COR-L47 (cell line): ENCODE results near the gene CR2.
"Not testable (repeated sequence)": the region's sequence is repeated elsewhere in the genome, so short reads cannot be mapped to it uniquely, and the experiment has no call there.

Experiments used
- DNase-seq: peaks from one replicate; lab custom pipeline; 2025; lab: John Stamatoyannopoulos, UW

CR2 gene

DNA sequence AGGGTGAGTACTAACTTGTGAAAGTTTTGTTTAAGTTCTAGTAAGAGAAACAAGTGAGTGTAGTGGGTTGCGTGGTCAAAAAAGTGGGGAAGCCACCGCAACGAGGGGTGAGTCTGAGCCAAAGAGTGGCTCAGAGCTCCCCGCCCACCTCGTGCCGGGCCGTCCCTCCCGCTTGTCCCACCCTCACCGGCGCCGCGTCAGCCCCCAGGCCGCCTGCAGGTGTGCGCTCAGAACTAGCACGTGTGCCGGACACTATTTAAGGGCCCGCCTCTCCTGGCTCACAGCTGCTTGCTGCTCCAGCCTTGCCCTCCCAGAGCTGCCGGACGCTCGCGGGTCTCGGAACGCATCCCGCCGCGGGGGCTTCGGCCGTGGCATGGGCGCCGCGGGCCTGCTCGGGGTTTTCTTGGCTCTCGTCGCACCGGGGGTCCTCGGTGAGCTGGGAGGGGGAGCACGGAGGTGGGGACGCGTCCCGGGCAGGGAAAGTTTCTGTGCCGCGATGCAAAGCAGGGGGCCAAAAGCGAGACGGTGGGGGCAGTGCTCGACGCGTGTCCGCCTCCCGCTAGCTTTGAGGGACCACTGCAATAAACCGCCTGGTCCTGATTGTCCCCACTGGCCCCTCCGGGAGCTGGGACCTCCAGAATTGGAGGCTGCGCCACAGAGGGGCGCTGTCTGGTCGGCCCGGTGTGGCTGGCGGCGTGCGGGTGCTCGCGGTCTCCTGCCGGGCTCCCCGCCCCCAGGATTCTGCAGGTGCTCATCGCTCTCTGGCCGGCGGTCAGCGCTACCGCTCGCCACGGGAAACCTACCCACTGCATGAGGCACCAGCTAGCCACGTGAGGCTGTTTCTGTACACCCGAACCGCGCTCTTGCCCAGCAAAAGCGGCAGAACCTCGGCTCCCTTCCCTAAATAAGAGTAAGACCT is at the start of gene CR2:
Gene CR2 (plus strand): TSS at position 283 of the 919 bp plus-strand sequence. CDS start 91 bp downstream, at position 374.
- peak; percentile 74 for DNase-seq

GRCh38 chr1:207404849-207405525 is 49.1 kb upstream of the CR2 start:
- peak; percentile 59 for DNase-seq

DNA sequence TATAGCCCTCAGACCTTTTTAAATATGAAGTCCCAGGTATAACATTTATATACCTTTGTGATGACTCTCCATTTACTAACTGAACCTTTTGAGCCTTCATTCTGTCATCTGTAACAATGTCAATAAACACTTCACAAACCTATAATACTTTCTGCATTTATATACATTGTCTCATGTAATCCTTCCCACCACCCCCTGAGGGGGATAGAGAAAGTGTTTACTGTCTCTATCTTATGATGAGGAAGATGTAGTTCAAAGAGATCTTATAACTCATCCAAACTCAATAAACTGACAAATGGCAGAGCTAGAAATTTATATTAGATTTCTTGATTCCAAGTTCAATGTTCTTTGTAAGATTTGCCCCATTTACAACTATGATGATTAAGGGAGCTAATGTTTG is 48.3 kb upstream of the CR2 start:
- no peak for DNase-seq

- DNase-seq = no peak
Observed at GRCh38 chr1:207407655-207408260, 46.4 kb upstream of the CR2 start.

GRCh38 chr1:207412845-207413244 is 41.3 kb upstream of the CR2 start:
- DNase-seq = no peak

- DNase-seq = no peak
Observed at GRCh38 chr1:207414606-207415108, 39.5 kb upstream of the CR2 start.

DNA sequence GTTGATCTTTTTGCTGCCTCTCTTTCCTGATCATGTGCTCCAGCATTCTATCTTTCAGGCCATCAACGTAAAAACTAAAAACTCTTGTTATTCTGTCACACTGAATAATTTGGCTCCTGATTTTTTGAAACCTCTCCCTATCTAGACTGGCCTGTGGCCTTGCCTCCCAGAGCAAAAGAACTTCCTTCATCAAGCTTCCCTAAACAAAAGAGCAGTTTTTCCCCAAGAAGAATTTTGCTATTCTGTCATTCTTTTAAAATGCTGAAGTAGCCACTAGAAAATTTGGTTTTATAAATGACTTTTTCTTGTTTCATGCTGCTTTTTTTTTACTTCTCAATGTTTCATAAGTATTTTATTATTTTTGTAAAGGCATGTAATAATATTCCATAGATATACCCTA is 37.1 kb upstream of the CR2 start:
- no peak for DNase-seq

DNA sequence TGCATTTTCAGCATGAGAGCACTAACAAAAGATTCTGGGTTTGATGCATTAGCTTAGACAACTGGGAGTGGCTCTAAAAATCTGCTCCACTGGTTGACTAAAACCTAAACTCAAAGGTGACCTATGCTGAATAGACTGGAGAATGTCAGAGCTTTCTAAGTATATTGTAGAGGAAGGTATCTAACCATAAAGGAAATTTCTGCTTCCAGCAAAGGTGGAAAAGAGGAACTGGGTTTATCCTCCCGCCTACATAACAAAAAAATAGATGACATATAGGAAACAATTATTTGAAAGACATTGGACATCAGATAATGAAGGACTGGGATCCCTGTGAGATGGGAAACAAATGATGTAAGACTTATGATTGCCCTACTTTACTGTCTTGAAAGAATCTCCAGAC is 35.8 kb upstream of the CR2 start:
- no peak for DNase-seq

DNA sequence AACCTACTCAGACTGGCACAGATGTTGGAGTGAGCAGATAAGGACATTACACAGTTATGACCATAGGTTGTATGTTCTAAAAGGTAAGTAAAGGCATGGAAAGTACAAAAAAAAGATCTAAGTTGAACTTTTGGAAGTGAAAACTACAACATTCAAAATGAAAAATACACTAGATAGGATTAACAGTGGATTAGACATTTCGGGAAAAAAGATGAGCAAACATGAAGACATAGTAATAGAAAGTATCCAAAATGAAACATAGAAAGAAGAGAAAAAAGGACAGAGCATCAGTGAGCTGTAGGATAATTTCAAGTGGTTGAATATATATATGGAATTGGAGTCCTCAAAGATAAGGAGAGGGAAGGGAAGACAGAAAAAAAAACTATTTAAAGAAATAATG is 34.0 kb upstream of the CR2 start:
- DNase-seq = no peak

- no peak for DNase-seq
Observed at GRCh38 chr1:207421078-207421477, 33.0 kb upstream of the CR2 start.

DNA sequence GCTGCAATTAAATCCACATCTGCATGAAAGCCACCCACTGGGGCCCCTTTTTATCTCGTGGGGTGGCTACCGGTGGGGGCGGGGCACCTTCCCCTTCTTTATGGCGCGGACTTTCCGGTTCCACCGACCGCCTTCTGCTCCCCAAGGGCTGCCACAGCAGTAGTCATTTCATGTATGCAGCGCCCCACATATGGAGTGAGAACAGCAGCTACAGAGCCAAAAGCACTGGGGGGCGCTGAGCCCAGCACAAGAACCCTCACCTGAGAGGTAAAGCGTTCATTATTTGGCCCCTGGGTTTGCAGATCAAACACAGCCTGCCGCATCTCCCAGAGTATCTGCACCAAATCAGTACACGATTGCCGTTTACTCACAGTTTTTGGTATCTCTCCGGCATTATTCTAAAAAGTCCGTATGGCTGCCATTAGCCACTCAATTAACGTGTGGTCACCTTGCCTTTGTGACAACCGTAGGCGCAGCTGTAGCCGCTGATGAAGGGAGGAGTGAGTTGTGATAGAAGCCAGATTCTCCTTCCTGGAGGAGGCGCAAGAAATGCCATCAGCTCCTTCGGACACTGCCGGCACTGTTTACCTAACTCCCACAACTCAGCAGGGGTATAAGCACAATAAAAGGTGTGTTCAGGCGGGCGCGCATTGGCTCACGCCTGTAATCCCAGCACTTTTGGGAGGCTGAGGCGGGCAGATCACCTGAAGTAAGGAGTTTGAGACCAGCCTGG is 30.4 kb upstream of the CR2 start:
- no peak for DNase-seq

GRCh38 chr1:207424570-207425131 is 29.5 kb upstream of the CR2 start:
- DNase-seq = no peak

- DNase-seq = no peak
Observed at GRCh38 chr1:207427832-207428585, 26.1 kb upstream of the CR2 start.

- DNase-seq = no peak
Observed at GRCh38 chr1:207428783-207429182, 25.3 kb upstream of the CR2 start.

DNA sequence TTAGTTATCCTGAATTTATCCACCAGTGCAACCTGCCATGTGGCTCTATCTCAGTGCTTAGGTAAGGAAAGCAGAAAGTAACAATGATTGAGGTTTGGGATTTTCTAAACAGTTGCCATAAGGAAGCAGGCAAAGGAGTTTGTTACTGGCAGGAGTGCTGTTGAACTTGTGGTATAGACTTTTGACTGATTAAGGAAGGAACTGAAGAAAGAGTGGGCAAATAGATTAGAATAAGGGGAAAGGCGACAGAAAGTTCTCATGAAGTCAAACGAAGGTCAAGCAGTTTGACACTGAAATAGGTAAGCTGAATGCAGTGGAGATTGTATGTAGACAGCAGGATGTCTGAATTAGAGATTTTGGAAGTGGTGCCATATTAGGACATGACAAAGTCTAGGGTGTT is 24.2 kb upstream of the CR2 start:
- no peak for DNase-seq

DNA sequence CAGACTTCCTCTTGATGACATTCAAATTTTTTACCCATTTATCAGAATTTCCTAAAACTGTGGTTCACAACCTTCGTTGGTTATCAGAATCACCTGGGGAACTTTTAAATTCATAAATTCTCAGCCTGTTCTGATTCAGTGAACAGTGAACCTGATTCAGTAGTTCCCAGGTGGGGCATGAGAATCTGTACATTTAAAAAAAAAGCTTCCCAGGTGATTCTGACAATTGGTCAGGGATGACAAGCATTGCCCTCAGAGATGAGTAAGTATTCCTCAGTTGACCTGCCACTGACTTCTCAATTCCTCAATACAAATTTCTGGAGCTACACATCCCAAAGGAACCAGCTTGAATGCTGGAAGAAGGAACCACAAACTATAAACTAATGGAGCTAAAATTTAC is 23.5 kb upstream of the CR2 start:
- no peak for DNase-seq

- DNase-seq = no peak
Observed at GRCh38 chr1:207431508-207431907, 22.6 kb upstream of the CR2 start.

DNA sequence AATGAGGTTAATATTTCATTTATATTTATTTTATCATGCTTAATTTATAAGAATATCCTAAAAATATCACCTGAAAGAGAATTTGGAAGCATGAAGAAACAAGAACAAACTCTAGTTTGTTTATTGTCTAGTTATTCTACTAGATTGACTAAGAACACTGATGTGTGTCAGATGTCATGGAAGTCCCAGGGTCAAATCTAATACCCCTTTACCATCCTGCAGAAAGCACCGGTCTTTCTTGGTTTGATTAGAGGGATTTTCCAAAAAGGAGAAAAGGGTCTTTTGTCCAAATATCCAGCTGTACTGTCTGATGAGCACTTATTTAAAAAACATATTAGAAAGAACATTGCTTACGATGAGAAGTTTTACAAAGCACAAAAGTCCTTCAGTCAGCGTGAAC is 20.7 kb upstream of the CR2 start:
- no peak for DNase-seq

- not testable (repeated sequence) for DNase-seq
Observed at GRCh38 chr1:207436746-207437145, 17.4 kb upstream of the CR2 start.

- no peak for DNase-seq
Observed at GRCh38 chr1:207440626-207441025, 13.5 kb upstream of the CR2 start.
